Measurements from ENCODE around the gene POLR3E.

GRCh38 chr16:22353933-22354541 lies 56.8 kb downstream of the POLR3E start:
- no peak for TF ChIP-seq CTCF (IDR thresholded peaks at IDR 0.05)
- no peak for TF ChIP-seq POLR2AphosphoS5 (IDR thresholded peaks at IDR 0.05)

All from transverse colon (tissue), 4 donors.